GM21717 (cell line): ENCODE results near the gene STOML2.

Experiments used
- ATAC-seq: cut with Tn5 transposase; IDR thresholded peaks from one replicate; pipeline ENCODE4 v1.9.1; 2021; ENCODE audit warnings: mild to moderate bottlenecking, moderate library complexity; ENCODE audit not compliant: unreplicated experiment

STOML2 gene

GRCh38 chr9:35073279-35073612 lies 29.7 kb downstream of the STOML2 start:
- ATAC-seq: no peak

DNA sequence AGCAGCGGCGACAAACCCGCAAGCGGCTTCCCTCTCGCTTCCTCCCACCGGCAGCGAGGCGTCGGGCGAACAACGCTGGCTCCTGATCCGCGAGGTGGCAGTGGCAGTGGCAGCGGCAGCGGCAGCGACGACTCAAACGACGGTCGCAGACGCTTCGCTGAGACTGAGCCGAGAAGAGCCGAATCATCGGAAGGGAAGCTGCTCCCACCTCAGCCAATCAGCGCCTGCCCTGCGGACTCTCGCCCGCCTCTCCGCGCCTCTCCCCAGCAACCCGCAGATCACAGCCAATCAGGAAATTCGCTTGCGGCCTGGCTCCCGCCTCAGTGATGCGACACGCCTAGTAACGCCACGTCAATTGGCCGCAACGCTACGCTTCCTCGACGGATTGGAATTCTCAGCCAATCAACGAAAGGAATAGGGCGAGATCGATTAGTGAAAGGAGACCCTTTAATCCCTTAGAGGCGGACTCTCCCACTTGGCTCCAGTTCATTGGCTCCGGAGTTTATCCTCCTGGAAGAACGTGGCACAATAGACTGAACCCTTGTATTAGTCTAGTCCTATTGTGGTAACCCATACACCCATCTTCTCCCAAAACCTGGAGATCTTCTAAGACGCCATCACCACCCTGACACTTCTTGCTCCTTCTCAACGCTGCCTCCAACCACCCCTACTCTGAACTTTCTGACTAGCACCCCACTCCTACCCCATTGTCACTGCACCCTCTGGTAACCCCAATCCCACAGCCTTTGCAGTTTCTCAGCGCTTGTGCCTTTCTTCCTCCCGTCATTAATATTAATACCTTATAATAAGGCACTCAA lies 30.3 kb downstream of the STOML2 start, which contains the start of gene VCP:
Gene VCP (minus strand): TSS at position 165 of the 818 bp plus-strand sequence. CDS start 272 bp downstream, outside the sequence.
- ATAC-seq: peak; percentile 83

- ATAC-seq: peak; percentile 42
Observed at GRCh38 chr9:35071814-35072460, 31.0 kb downstream of the STOML2 start.

DNA sequence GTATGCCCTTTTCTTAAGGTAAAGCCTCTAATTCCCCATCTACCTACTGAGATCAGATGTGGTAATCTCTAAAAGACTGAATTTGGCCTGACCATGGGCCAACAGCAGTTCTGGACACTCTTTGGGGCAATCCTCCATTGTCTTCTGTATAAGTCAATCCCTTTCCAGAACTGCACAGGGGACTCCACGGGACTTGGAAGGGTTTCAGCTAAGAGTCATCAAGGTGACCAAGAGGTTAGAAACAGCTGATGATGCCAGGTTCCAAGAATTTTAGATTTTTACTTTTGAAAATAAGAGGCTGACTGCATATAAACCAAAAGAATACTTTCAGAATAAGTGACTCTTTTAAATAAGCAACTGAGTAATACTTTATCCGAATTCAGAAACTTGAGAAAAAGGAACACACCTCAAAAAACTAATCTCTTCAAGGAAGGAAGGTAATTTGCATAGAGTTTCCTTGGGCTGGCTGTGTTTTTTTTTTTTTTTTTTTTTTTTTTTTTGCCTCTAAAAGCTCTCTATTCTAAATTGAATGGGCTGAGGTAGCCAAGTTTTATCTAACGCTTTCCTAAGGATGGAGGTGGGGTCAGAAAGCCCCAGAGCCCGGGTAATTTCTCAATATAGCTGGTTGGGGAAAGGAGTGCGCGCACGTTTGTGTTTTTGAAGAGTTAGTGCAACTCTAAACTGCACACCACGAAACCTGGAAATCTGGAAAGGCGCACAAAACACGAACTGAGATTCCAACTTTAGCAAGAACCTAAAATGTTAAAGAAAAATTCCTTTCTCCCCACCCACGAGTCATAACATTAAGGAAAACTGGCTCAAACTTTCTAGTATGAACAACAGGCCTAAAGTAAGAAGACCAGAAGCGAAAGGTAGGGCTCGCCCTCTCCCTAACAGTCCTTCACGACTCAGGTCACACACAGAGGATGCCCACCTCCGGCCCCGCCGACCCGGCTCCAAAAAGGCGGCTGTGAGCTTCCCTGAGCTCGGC lies 31.8 kb downstream of the STOML2 start:
- ATAC-seq: no peak

DNA sequence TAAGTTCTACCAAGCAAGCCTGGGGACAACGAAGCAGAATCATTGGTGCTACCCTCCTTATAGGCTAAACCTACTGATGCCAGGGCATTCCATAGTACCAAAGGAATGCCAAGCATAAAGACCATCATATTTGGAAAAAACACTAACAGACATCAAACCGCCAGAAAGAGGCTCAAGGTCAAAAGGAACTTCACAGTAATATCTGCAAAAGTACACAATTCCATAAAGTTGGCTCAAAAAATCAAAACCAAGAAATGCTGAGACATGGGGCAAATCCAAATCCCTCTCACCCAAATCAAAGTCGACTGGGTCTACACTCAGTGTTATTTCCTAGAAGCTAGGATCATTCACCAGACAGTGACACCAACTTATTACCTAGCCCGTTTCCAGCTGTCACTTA lies 33.9 kb downstream of the STOML2 start:
- no peak for ATAC-seq

DNA sequence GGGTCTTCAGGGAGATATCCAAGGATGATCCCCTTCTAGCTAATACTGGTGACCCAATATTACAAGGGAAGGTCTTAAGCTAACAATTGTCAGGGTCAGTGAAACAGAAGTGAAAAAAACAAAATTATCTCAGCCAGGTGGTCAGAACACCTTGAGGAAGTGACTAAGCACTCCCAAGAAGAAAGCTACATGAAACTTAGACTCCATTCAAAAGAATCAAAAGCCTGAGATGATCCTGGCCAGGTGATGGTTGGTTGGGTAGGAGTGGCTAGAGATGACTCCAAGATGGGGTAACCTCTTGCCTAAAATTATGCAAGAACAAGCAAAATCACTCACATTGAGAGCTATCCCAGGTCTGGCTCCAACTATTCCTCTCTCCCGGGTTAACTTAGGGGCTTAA lies 35.9 kb downstream of the STOML2 start:
- no peak for ATAC-seq

- no peak for ATAC-seq
Observed at GRCh38 chr9:35060548-35061207, 42.3 kb downstream of the STOML2 start.

DNA sequence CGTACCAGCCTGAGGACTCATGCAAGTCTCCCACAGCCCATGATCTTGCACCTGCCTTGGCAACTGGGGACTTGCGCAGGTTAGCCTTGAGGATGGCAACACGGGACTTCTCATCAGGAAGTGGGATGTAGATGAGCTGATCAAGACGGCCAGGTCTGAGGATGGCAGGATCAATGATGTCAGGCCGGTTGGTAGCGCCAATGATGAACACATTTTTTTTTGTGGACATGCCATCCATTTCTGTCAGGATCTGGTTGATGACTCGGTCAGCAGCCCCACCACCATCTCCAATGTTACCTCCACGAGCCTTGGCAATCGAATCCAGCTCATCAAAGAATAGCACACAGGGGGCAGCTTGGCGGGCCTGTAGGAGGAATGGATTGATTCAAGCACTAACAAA lies 43.5 kb downstream of the STOML2 start:
- ATAC-seq: no peak

GRCh38 chr9:35057271-35057620 lies 45.7 kb downstream of the STOML2 start:
- ATAC-seq: no peak

GRCh38 chr9:35056571-35057270 lies 46.2 kb downstream of the STOML2 start:
- ATAC-seq: no peak

DNA sequence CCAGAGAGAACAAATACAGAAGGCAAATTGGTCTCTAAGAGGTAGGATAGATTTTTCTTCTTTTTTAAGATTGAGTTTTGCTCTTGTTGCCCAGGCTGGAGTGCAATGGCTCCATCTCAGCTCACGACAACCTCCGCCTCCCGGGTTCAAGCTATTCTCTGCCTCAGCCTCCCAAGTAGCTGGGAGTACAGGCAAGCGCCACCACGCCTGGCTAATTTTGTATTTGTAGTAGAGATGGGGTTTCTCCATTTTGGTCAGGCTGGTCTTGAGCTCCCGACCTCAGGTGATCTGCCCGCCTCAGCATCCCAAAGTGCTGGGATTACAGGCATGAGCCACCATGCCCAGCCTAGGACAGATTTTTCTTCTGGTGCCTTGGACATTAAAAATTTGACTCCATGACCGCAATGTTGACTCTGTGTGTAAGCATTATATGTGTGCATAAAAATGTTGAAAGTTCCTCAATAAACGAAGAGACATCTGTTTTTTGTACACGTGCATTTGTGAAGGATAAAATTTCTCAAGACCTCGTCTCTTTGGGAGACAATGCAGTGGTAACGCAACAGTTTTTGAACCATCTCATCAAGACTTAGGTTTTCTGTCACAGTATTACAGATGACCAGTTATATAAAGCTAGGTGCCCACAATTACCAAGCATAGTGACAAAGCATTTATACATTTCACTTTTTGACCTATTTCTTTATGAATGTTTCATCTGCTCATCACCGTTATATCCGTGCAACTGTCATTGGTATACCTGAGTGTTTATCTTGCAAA lies 47.9 kb downstream of the STOML2 start:
- ATAC-seq: no peak

DNA sequence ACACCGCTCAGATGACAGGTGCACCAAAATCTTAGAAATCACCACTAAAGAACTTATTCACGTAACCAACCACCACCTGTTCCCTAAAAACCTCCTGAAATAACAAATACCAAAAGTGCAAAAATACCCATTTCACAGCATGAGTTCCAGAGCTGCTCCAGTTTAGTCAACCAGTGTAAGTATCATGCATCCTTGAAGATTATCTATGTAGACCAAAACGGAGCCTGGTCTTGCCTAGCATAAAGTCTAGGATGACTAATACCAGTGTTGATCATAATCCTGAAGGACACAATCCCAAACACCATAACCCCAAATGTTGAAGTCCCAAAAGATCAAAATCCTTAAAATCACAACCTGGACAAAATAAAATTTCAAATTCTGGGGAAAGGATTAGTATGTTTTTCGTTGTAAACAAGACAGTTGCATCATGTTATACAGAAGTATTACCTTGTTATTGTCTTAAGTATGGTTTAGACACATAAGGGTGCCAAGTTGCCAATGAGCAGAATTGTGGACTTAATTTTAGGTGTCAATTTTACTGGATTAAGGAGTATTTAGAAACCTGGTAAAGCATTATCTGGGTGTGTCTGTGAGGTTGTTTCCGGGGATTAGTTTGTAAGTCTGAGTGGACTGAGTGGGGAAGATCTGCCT lies 48.6 kb downstream of the STOML2 start:
- ATAC-seq: no peak

GRCh38 chr9:35051069-35051967 lies 51.6 kb downstream of the STOML2 start:
- ATAC-seq: no peak
